Stimulated activated naive CD4-positive, alpha-beta T cell treated with Interleukin-2 at 50 U/mL for 16 hours (primary cell): ENCODE data around the gene FOXP1.
"Not testable (repeated sequence)": the region's sequence is repeated elsewhere in the genome, so short reads cannot be mapped to it uniquely, and the experiment has no call there.

Experiments
- DNase-seq: peaks from one replicate; lab custom pipeline; 2025; lab: John Stamatoyannopoulos, UW

The FOXP1 gene

DNA sequence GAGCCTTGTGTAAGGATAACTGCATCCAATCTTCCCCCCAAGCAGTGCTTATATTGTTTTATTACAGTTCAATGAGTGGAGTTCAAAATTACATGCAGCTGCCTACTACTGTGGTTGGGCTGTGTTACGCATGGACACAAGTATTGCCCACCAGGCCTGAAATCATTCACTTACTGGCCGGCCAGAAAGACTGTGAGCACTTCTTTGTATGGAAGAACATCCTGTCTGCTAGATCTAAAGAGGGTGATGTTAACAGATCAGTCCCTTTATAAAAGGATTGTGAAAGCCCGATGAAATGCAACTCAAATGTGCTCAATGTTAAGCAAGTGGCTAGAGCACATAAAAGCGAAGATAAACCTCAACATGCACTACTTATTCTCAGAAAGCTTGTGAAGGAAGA is 132.5 kb downstream of the FOXP1 start:
- no peak for DNase-seq

DNA sequence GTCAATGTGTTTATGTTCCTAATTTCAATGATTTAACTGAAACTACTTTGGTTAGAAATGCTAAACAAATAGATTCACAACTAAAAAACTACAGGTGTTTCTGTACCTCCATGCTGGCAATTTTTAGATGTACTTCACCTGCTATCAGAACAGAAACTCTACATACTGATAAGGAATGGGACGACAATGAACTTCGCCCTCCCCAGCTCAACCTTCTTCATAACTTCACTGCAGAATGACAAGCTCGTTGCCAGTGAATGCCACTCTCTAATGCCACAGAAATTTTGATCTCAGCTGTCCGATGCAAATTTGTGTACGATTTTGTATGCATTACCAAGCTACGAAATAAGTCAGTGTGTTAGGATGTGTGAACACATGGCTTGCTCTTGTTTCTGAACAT is 133.4 kb downstream of the FOXP1 start:
- no peak for DNase-seq

DNA sequence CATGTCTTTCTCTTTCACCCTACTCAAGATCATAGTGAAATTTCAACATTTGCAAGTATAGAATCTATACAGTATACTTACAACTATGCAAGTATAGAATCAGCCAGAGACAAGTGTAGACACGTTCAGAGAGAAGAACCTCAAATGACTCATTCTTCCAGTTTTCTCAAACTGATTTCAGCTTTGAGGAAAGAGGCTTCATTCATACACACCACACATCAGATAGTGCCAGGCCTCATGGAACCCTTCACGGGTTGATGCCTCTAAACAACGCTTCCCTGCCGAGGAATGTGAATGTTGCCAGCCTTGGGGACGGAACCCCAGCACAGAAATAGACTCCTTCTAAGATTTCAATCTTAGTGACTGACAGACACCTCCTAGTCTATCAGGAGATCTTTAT is 135.7 kb downstream of the FOXP1 start:
- DNase-seq, result no peak

DNA sequence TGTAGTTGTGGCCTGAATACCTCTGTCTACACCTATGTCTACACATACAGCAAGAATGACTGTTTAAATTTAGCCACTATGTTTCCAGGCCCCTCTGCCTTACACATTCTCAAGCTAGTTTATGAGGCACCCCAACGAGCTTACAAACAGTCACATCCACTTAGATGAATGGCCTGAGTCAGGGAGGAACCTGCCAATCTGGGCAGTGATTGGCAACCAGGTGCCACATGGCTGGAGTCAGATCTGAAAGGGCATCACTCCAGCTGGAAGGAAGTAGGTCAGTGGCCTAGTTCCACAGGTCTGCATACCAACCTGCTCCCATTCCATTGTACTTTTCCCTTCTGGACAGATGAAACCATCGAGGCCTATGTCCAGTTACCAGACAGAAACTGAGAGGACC is 136.3 kb downstream of the FOXP1 start:
- DNase-seq, result no peak

DNA sequence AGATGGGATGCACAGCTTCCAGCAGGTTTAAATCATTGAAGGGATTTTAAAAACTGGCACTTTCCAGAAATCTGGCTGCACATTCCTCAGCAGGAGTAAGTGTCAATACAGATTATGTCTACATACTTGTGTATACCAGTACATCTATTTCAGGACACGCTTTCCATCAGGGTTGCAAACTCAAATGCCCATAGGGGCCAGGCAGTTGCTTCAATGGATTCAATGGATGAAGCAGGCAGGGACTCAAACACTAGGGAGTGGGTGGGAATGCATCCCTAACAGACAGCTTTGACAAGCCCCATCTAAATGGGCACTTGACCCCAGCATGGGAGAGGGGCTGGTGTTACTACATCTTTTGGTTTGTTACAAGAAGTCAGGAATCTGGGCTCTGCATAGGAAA is 136.8 kb downstream of the FOXP1 start:
- no peak for DNase-seq

DNA sequence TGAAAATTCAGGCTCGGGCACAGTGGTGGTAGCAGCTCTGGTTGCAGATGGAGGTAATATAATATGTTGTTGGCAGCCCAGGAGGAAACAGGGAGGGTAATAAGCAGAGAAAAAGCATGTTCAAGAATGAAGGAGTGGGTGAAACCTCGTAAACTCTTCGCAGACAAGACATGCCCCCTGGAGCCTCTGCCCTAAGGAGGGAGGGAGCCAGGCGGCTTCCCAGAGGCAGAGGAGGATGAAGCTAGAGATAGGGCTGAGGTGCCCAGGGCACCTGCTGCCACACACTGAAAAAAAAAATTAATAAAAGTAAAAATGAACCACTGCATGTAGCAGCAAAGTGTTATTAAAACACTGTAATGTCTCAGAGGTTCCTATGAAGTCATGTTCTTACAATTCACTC is 137.3 kb downstream of the FOXP1 start:
- DNase-seq, result no peak

DNA sequence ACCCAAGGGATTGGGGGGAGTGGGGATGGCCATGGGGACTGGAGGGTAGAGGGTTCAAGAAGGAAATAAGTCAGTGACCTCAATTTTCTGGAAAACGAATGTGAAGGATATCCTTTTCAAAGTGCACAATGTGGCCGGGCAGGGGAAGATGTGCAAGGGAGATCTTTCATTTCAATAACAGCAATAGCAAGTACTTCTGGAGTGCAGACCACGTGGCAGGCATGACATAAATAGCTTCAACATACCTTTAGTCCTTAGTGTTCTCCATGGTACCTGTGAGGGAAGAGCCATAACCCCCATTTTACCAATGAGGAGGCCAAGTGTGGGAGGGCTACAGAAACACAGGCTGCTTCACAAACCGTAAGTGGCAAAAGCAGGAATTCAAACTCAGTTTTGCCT is 138.7 kb downstream of the FOXP1 start:
- no peak for DNase-seq

DNA sequence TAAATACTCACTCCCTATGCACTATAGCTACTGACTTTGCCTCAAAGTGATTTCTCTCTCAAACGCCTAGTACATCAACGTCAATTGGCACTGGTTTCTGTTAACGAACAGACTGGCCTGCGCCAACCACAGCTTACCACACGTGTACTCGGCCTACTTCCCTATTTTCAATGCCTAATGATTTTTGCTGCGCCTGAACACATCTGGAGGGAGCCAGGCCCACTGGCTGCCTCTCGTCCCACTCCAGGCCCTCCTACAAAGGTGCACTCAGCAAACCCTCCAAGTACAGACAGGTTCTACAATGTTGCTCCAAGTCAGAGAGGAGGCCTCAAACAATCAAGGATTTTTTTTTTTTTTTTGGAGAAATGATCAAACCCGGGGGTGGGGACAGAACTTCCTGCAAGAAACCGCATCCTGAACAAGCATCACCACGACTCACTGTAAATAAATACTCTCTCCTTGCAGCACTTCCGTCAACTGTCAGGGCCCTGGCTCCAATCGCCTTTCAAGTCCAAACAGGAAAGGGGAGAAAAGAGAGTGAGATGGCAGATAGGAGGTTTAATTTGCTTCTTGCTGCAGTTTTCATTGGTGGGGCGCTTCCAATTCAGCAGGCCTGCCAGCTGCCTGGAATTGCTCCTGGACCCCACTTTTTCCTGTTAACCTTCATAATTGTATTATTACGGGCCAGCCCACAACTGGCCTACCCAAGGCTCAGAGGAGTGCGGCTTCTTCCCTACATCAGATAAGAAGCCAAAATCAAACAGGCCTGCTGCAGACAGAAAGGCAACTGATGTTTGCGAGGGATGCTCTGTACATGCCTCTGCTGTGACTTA is 139.3 kb downstream of the FOXP1 start:
- DNase-seq, result peak; percentile 51

DNA sequence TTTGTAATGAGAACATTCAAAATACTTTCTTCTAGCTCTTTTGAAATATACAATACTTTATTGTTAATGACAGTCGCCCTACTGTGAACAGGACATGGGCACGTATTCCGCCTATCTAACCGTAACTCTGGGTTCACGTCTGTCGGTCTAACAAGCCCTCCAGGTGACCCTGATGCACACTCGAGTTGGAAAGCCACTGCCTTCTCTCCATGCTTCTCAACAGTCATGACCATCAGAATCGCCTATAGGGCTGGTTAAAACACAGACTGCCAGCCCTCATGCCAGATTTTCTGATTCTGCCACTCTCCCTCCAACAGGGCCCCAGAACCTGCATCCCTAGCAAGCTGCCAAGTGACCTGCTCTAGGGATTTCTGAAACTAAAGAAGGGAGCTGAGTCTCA is 140.2 kb downstream of the FOXP1 start:
- DNase-seq, result no peak

DNA sequence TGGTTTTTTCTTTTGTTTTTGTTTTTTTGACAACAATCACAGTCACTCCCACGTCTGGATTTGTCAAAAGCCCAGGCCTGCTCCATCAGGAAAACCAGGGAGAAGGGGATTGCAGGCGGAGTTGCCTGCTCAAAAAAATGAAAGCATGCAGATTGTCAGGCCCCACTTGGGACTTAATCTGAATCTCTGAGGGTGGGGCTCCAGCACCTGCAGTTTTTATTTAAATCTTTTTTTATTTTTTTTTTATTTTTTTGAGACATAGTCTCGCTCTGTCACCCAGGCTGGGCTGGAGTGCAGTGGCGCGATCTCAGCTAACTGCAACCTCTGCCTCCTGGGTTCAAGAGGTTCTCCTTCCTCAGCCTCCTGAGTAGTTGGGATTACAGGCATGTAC is 140.9 kb downstream of the FOXP1 start:
- no peak for DNase-seq

DNA sequence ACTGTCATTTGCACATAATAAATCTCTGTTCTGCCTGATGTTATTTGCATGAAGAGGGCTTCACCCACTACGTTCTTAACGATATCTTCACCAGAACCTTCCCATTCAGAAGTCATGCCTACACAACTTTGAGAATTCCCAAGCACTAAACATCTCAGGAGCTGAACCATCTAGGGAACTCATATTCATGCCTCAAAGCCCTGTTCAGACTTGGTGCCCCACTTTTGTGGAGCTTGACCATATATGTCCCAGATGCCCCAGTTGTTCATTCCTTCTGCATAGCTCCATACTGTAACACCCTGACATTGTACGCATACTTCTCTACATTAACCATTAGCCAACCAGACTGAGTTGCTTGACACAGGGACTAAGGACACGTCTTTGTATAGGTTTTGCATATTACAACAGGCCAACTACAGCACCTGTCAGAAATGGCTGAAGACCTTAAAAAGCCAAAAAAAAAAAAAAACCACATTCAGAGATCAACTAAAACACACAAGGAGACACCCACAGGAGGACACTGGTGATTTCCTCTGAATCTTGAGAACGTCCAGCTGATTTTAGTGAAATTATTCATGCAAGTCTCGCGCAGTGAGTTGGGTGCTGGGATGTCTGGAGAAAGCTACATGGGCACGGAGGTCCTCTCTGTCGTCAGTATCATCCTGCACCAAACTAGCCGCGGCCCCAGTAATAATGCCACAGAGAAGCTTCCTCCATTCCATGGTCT is 141.4 kb downstream of the FOXP1 start:
- no peak for DNase-seq

DNA sequence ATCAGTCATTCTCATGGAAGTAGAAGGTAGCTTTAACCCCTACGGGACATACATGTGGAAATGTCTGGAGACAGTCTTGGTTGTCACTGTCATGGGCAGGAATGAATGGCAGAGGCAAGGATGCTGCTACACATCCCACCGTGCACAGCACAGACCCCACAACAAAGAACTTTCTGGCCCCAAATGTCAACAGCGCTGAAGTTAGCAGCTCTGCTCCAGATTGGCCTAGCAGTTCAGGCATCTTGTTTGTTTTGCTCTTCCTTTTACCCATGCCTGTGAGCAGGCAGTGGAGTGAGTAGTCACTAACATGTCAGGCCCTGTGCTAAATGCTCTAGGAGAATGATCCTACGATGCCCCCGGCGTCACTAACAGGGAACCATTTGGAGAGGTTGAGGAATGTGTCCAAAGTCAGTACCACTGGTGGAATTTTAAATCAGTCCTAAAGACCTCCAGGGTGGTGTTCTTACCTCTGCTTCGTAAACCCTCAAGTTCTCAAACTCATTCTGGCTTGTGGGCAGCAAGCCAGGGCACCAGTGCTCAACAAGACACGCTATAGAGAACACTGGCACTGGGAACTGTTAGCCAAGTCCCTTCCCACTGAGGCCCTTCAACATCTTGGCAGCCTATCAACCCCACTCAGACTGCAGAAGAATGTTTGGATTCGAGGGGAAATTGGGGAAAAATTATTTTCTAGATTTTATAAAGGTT is 142.2 kb downstream of the FOXP1 start:
- DNase-seq, result no peak

DNA sequence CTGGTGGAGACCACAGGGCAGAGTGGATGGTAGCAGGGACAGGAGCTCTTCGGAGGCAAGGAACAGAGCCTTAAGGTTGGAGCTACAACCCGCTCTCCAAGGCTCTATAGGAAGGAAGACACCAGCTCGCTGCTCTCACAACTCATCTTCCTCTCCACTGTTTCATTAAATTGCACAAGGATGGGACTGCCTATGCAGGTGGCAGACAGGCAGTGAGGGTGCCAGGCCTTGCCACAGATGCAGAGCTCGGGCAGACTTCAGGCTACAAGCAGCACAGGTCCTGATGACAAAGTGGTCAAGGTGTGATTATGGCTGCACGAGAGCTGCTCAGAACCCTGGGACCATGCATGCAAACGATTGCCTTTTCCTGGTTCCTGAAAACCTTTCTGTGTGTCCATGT is 144.6 kb downstream of the FOXP1 start:
- DNase-seq, result no peak

DNA sequence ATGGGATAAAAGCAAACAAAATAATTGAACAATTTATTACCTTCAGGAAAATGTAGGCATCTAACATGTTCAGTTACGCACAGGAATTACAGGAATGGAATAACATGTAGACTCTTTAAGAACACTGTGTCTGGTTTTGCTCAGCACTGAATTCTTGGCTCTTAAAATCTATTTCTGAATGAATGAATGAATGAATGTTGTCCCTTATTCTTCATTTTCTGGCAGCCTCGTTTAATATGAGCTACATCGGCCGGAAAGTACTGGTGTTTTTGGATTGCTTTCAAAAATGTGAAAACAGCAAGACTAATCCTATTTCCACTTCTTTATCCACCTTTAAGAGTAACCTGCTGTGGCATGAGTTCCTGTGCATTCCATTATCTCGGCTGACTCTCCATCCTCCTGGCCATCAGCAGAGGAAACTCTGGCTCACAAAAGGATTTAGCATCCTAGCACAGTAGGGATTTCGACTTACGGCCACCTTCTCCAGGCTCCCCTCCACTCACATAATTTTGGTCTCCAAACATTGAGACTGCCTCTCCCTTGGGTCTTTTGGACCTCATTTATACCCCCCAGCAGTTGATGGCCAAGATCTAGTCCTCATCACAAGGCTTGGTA is 145.3 kb downstream of the FOXP1 start:
- no peak for DNase-seq

DNA sequence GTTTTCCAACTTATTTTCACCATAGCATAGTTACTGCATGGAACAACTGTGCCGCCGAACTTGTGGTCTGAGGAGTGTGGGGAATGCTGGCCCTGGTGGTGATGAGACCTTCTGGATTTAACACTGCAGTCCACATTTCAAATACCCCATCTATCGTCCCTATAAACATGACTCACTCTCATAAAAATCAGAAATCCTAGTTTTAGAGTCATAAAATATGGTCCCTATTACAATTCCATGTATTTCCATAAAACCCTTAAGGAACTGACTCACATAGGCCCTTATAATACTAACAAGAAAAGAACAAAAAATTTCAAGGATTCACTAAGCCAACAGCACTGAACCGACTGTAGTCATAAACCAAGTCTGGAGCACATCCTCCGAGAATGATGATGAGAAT is 147.2 kb downstream of the FOXP1 start:
- no peak for DNase-seq

DNA sequence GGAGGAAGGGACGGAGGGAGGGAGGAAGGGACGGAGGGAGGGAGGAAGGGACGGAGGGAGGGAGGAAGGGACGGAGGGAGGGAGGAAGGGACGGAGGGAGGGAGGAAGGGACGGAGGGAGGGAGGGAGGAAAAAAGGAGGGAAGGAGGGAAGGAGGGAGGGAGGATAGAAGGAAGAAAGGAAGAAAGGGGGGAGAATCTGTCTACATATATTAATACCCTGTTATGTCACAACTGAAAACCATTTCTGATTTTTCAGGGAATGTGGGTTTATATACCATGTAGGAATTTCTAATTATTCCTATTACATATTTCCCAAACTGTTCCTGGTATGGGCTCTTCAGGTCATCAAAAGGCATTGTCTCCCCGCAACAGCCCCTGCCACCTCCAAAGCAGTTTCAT is 147.7 kb downstream of the FOXP1 start:
- DNase-seq, result not testable (repeated sequence)

DNA sequence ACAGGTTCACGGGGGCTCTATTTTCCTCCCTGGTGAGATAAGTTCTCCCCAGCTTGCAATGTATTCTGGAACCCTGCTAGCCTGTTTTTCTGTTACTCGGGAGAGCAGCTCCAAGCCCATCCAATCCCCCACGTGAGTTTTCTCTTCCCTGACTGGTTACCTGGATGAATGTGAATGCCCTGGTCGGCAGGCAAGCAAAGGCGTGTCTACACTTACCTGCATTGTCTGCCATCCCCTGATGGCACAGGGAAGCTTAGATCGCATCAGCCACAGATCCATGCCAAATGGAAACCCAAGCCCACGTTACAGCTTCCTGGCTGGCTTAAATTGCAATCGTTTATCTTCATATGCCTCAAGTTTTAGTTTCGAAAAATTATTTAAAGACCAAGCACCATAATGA is 149.9 kb downstream of the FOXP1 start:
- no peak for DNase-seq

DNA sequence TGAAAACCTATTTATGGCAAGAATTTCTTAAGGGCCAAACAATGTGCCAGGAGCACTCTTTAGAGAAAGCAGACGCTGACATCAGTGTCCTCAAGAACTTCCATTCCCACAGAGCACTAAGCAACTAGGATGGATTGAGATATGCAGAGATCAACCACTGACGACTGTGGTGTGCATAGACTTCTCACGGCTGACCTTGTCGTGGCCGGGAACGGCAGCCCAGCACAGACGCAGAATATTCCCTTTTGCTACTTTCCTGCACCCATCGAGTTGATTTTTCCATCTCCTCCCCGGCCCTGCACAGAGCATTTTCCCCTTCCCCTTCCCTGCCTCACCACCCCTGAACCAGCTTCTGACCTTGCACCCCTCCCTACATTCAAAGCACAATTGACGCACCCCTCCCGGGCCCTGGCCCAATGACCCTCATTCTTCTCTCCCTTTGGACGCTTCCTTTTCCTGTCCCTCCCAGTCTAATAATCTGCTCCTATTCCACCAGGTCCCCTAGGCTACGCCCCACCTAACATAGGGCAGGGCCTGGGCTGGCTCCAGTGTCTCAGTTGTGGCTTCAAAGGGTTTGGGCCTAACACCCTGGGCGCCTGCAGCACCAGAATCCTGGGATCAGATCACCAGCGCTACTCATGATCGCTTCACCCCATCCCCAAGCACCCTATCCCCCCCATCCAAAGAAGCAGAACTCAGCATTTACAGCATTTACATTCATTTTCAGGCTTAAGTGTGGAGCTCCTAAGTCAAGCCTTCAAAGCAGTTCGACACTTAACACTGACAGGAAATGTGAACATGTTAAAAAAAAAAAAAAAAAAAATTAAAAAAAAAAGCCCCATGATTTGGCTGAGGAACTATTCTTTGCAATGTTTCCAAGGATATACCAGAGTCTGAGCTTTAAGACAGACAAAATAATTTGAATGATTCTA is 151.2 kb downstream of the FOXP1 start:
- DNase-seq, result no peak

DNA sequence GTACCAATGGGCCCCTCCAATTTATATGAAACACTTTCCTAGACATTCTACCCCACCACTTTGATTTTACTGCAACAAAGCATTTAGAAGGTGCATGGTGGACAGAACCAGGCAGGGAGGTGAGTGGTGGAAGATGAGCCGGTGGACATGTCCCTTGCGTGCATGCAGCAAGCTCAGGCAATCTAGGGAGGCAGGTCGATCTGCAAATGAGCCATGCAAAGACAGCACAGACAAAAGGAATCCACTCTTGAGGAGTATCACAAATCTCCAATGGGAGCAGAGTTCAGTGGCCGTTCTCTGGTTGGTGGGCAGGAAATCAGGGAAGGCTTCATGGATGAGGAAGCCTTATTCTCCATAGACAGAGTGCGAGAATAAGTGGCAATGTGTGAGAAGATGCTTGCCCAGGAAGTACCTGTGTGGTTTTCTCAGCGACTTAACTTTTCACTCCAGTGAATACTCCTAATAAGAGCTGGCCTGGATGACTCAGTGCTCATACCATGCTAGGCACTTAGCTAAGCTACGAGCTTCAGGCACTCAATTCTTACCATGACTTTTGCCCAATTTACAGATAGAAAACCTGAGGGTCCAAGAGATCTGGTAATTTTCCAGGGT is 152.5 kb downstream of the FOXP1 start:
- no peak for DNase-seq

DNA sequence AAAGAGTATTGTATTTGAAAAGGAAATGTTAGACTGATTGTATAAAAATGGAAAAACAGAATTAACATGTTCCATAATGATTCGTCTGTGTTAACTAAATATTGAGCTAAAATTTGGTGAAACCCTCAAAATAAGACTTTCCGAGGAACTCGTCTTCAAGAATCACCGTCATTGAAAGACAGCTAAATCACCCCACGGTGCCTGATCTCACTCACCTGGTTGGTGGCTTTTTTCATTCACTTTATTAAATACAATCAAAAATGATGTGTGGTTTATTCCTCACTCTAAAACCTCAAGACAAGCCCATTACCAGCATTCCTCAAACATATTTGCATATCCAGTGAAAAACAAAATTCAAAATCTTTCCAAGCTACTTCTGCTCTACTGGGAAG is 153.9 kb downstream of the FOXP1 start:
- DNase-seq, result no peak
